GM23338 (cell line): ENCODE data around the gene CD4.

Experiments
- CTCF ChIP-seq, 2 experiments: fragments of 200-600 bp in 1 of 2; sonication (generic) in 1 of 2; conservative IDR thresholded peaks; 2 replicates each; pipeline versions ENCODE4 v1.5.1 to v1.6.1; 2016 to 2017; ENCODE audit warnings: antibody characterized with exemption in 2 of 2, low read depth in 2 of 2, mild to moderate bottlenecking in 2 of 2, moderate library complexity in 1 of 2
- EZH2 ChIP-seq: fragments of 200-600 bp; sonication (generic); IDR thresholded peaks from one replicate; pipeline ENCODE4 v1.8.0; 2017; ENCODE audit warnings: antibody characterized with exemption, mild to moderate bottlenecking, low read depth; ENCODE audit not compliant: unreplicated experiment
- POLR2AphosphoS5 ChIP-seq: IDR thresholded peaks from 2 replicates; pipeline ENCODE4 v1.6.1; 2016; ENCODE audit warnings: antibody characterized with exemption, low read depth
- TF ChIP-seq, protein P1 (sequence below): IDR thresholded peaks from 2 replicates; pipeline ENCODE4 v1.6.1; 2016; ENCODE audit warnings: antibody characterized with exemption

DNA sequence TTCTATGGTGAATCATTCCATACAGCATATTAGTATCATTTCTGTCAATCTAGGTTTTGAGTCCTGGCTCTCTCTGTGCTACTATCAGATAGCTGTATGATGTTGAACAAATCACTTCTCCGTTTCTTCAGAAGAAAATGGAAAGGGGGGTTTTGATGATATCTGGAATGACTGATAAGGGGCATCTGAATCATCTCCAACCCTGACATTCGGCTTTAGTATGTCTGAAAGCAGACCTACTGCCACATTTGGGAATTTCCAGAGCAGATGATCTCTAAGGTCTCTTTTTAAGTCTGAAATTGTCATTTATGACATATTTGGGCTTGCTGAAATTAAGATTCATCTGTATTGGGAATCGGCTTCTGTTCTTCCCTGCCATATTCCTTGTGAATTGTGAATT, 46.5 kb upstream of the CD4 start:
- TF ChIP-seq POLR2AphosphoS5 (no peak), CTCF (conservative IDR thresholded peaks at IDR 0.05; ENCODE audit: low read depth in 2 of 2) (no peak), EZH2 (no peak)
- TF ChIP-seq, protein P1, sequence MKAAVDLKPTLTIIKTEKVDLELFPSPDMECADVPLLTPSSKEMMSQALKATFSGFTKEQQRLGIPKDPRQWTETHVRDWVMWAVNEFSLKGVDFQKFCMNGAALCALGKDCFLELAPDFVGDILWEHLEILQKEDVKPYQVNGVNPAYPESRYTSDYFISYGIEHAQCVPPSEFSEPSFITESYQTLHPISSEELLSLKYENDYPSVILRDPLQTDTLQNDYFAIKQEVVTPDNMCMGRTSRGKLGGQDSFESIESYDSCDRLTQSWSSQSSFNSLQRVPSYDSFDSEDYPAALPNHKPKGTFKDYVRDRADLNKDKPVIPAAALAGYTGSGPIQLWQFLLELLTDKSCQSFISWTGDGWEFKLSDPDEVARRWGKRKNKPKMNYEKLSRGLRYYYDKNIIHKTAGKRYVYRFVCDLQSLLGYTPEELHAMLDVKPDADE: no peak
